GM12873 (cell line): ENCODE measurements around the gene CHAT.

ENCODE experiments used
- TF ChIP-seq, protein P1 (sequence below): IDR thresholded peaks from 2 replicates; pipeline ENCODE4 v1.5.1; 2012; ENCODE audit warnings: low read depth, mild to moderate bottlenecking, moderate library complexity, low read length, control low read depth; ENCODE audit not compliant: insufficient read depth; ENCODE audit errors: missing control alignments

CHAT gene

DNA sequence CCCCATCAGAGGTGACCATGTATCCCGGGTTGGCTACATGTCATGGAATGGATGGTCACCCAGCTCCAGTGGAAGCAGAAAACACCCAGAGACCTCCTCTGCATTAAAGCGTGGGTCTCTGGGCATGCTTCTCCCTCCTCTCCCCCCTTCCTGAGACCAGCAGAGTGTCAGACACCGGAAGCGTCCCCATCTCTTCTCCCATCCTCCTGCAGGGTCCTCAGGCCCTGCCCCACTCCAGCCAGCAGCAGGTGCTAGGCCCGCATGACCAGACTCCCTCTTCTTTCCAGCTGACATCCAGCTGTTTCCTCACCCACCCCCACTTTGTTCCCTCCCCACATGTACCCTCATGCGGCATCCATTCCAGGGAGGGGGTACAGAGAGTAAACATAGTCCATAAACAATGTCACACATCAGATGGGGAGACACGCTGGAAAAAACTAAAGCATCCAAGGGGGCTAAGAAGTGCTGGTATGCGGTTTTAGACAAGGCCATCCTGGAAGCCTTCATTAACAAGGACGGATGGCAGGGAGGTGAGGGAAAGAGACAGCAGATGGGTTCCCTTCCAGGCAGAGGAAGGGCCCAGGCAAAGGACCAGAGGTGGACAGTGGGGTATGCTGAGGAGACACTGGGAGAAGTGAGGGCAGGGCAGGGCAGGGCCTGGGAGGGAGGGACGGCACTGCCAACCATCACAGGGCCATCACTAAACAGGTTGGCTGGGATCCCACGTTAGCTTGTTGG, 16.2 kb upstream of the CHAT start:
- TF ChIP-seq, protein P1, sequence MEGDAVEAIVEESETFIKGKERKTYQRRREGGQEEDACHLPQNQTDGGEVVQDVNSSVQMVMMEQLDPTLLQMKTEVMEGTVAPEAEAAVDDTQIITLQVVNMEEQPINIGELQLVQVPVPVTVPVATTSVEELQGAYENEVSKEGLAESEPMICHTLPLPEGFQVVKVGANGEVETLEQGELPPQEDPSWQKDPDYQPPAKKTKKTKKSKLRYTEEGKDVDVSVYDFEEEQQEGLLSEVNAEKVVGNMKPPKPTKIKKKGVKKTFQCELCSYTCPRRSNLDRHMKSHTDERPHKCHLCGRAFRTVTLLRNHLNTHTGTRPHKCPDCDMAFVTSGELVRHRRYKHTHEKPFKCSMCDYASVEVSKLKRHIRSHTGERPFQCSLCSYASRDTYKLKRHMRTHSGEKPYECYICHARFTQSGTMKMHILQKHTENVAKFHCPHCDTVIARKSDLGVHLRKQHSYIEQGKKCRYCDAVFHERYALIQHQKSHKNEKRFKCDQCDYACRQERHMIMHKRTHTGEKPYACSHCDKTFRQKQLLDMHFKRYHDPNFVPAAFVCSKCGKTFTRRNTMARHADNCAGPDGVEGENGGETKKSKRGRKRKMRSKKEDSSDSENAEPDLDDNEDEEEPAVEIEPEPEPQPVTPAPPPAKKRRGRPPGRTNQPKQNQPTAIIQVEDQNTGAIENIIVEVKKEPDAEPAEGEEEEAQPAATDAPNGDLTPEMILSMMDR, result no peak

DNA sequence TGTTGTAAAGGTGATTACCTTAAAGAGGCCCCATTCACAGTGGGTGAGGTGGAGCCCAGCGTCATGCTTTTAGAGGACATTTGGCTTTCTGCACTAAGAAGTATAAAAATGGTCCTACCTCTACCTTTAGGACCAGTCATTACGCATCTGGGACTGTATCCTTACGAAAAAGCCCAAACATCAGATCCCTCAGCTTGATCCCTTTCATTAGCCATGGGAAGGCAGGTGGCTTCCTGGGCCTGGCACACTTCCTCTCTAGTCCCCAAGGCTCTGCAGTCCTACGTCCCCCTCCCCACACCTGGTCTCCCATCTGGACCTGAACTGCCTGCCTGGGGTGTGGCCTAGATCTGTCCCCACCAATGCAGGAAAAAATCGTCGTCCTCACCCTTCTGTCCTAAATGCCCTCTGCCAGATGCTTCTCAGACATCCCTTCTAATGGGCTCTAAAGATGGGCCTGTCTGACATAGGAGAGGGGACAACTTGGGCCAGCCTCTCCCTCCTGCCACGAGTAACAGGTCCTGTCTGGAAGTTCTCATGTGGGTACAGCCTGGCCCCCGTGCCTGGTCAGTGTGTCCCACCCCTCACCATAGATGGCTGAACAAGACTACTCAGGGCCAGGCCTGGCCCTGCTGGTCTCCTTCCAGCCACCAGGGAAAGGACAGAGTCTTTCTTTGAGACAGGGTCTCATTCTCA, 15.5 kb upstream of the CHAT start:
- TF ChIP-seq, protein P1, result no peak

DNA sequence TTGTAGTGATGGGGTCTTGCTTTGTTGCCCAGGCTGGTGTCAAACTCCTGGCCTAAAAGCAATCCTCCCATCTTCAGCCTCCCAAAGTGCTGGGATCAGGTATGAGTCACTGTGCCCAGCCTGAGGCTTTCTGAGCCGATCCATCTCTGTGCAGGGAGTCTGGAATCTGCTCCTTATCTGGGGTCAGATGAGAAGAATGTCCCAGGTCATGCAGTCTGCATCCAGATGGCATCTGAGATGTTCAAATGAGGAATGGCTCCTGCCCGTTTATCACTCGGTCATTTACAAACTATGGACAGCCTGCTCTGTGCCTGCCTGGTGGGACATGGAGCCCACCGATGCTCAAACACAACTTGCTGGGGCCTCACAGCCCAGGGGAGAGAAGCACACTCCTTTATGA, 14.9 kb upstream of the CHAT start:
- TF ChIP-seq, protein P1, result no peak

DNA sequence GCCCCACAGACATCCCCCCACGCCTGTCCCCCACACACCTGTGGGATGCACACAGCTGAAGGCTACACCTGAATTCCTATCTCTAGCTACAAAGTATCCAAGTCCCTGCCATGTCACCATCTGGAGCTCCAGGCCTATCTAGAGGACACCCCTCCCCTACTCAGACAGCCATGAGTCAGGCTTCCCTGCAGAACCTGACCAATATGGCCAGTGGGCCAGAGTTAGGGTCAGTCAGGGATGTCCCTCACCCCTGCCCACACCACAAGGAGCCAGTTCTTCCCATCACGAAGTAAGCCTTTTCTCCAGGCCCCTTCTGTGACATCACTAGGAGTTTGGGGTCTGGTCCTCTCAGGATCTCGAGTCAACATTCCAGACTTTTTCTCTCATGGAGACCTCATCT, 14.3 kb upstream of the CHAT start:
- TF ChIP-seq, protein P1, result no peak

DNA sequence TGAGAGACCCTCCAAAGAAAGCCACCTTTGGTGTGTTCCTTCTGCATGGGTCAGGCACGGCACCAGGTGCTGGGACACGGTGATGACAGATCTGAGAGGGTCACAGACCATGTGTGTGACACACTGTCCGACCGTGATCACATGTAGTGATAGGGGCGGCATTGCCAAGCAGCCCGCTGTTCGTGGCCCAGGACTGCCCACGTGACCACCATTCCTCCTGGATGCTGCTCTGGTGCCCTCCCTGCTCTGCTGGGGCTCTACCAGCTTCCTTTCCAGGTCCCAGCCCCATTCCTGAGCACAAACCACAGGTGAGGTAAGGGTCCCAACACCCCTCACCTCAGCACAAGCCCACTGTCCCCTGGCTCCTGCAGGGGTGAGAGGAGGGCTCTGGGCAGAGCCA, 13.8 kb upstream of the CHAT start:
- TF ChIP-seq, protein P1, result no peak

DNA sequence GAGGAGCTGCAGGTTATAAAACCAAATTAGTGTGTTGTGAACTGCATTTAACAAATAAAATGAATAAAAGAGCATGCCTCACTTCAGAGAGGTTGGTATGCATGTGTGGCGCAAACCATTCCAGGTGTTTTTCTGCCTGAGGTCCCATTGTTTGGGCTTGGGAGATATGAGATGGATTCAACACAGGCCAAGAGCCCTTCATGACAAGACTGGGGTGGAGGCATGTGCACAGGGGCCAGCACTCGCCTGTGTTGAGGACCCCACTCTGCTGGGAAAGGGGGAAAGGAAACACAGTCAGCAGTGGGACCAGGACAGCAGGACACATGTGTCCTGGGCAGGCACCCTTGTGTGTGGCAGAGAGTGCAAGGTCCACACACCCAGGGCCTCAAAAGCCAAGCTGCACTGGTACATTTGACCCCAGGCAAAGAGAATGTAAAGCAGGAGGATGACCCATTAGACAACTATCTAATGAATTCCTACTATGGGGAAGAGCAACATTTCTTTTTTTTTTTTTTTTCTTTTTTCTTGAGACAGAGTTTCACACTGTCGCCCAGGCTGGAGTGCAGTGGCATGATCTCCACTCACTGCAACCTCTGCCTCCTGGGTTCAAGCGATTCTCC, 12.9 kb upstream of the CHAT start:
- TF ChIP-seq, protein P1, result no peak

DNA sequence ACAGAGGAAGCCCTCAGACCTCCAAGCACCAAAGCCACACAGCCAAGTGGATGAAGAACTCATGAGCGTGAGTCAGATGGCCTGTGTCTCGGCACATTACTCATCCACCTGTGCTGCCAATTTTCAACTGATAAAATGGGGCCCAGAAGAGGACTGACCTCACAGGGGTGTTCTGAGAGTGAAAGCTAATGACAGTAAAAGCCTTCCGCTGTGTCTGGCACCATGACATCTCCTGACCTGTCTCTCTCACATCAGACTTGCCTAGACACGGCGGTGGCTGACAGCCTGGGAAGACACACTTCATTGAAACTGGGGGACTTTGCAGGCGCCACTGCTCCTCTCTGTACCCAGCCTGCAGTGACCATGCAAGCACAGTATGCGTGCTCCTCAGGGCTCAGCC, 12.0 kb upstream of the CHAT start:
- TF ChIP-seq, protein P1, result no peak
